DND-41 (cell line): Measurements from ENCODE around the gene LDHA.
"Not testable (repeated sequence)": the region's sequence is repeated elsewhere in the genome, so short reads cannot be mapped to it uniquely, and the experiment has no call there.

Experiments used
- ATAC-seq: fragments of 200-7000 bp; cut with Tn5 transposase; 3 replicates; pipeline ENCODE4 v1.9.1; 2021; ENCODE audit warnings: low read depth; ENCODE audit not compliant: insufficient read depth
- DNase-seq: peaks from one replicate; pipeline ENCODE4 v3.0.0-alpha.2; 2020
- H2AFZ ChIP-seq: 2 replicates; pipeline ENCODE4 v1.6.0; 2012; ENCODE audit warnings: low read depth, low read length
- H3K27ac ChIP-seq: 2 replicates; pipeline ENCODE4 v1.5.1; 2012; ENCODE audit warnings: low read length, inconsistent platforms
- H3K27me3 ChIP-seq: fragments of 200-600 bp; sonication (generic); 2 replicates; pipeline ENCODE4 v1.6.0; 2012; ENCODE audit warnings: low read length, mild to moderate bottlenecking, inconsistent platforms; ENCODE audit not compliant: insufficient read depth, poor library complexity
- H3K36me3 ChIP-seq: 2 replicates; pipeline ENCODE4 v1.5.1; 2012; ENCODE audit warnings: low read length, inconsistent platforms; ENCODE audit not compliant: insufficient read depth
- H3K4me1 ChIP-seq: 2 replicates; pipeline ENCODE4 v1.5.1; 2012; ENCODE audit warnings: mild to moderate bottlenecking, low read length; ENCODE audit not compliant: insufficient read depth
- H3K4me2 ChIP-seq: 2 replicates; pipeline ENCODE4 v1.6.0; 2012; ENCODE audit warnings: mild to moderate bottlenecking, moderate library complexity, low read length, inconsistent platforms; ENCODE audit not compliant: insufficient read depth
- H3K4me3 ChIP-seq, 2 experiments: fragments of 200-600 bp in 1 of 2; shearing (Covaris generic) in 1 of 2; 2 replicates each; pipeline ENCODE4 v1.5.1; 2012 to 2016; ENCODE audit warnings: inconsistent platforms in 2 of 2, low read length in 2 of 2, mild to moderate bottlenecking in 2 of 2, low read depth in 1 of 2, moderate library complexity in 1 of 2
- H3K79me2 ChIP-seq: 2 replicates; pipeline ENCODE4 v1.6.0; 2012; ENCODE audit warnings: low read length, inconsistent platforms; ENCODE audit not compliant: insufficient read depth
- H3K9ac ChIP-seq: 2 replicates; pipeline ENCODE4 v1.6.0; 2012; ENCODE audit warnings: low read depth, mild to moderate bottlenecking, inconsistent platforms, low read length, moderate library complexity
- H3K9me3 ChIP-seq: 2 replicates; pipeline ENCODE4 v1.5.1; 2012; ENCODE audit warnings: low read length, moderate library complexity, mild to moderate bottlenecking, inconsistent platforms; ENCODE audit not compliant: insufficient read depth, severe bottlenecking
- H4K20me1 ChIP-seq: 2 replicates; pipeline ENCODE4 v1.6.0; 2012; ENCODE audit warnings: low read length; ENCODE audit not compliant: insufficient read depth
- CTCF ChIP-seq: IDR thresholded peaks from 2 replicates; pipeline ENCODE4 v1.5.1; 2012; ENCODE audit warnings: borderline replicate concordance, low read length, moderate library complexity, mild to moderate bottlenecking; ENCODE audit not compliant: poor library complexity, severe bottlenecking; ENCODE audit errors: extremely low read depth
- EZH2 ChIP-seq: IDR thresholded peaks from 3 replicates; pipeline ENCODE4 v1.6.1; 2012; ENCODE audit warnings: borderline replicate concordance, low read depth, mild to moderate bottlenecking, moderate library complexity, low read length, inconsistent platforms; ENCODE audit not compliant: severe bottlenecking

Gene LDHA

DNA sequence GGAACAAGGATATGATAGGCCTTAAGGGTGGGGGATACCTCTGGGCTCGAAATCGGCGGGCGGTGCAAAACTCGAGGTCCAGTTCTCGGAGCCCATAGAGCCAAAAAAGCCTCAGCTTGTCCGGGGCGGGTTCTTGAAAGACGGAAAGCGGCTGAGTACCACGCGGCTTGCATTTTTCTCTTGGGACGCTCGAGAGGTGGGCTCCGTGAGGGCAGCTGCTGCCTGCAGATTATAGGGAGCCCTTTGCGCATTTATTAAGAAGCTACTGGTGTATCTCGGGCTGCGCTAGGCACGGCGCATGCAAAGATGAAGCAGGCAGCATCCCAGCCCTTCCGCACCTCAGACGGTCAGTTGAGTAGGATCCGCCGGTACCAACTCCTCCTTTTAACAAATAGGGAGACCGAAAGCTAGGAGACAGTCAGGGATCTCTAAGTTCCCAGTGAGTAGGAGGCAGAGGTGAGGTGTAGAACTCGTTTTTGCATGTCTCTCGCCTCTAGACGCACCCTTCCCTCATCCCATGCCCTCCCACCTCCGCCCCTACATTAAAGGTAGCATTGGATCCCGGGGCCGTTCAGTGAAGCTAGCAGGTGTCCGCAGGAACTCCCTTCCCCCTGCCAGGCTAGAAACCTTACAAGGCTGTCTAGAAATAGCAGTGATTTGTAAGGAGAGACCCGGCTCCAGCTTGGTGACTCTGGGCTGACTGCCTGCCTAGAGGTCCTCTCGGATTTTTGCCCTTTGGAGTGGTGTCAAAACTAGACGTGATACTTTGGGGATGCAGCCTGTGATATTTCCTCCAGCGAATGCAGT, 768 bp downstream of the LDHA start:
- Histone ChIP-seq H3K36me3 (peaks cover 57% of the 10 kb centered on the region), H3K27me3 (no peaks in the 10 kb centered on the region), H3K9me3 (no peaks in the 10 kb centered on the region), H4K20me1 (peaks cover 56% of the 10 kb centered on the region), H3K4me2 (peak overlapping the region; percentile 79), H2AFZ (peak overlapping the region; percentile 68; the same call in 1 of the 2 replicates), H3K79me2 (peaks cover 64% of the 10 kb centered on the region), H3K27ac (peak overlapping the region; percentile 94), H3K4me3 (peak overlapping the region; percentile 72 to 94), H3K9ac (peak overlapping the region; percentile 96), H3K4me1 (peaks cover 53% of the 10 kb centered on the region)
- TF ChIP-seq CTCF (no peak), EZH2 (no peak)
- peak; percentile 43 for DNase-seq
- no peak for ATAC-seq

- Histone ChIP-seq H3K9me3 (no peaks in the 10 kb centered on the region), H3K27ac (peak overlapping the region; percentile 94), H3K4me1 (peaks cover 58% of the 10 kb centered on the region), H2AFZ (no peak overlapping the region; the same call in 1 of the 2 replicates), H3K9ac (peak overlapping the region; percentile 96), H4K20me1 (peaks cover 62% of the 10 kb centered on the region), H3K27me3 (no peaks in the 10 kb centered on the region), H3K79me2 (peaks cover 71% of the 10 kb centered on the region), H3K4me3 (peak overlapping the region; percentile 72 to 94), H3K36me3 (peaks cover 64% of the 10 kb centered on the region), H3K4me2 (peak overlapping the region; percentile 79)
- peak; percentile 76 for ATAC-seq
- DNase-seq: peak; percentile 98
- no peak for TF ChIP-seq CTCF
- TF ChIP-seq EZH2: no peak
Observed at GRCh38 chr11:18395735-18396504, 1.6 kb downstream of the LDHA start.

- Histone ChIP-seq H3K4me3 (peak overlapping the region in 1 of 2 experiments; percentile 72; a peak in 2 of 4 replicates), H4K20me1 (peaks cover 73% of the 10 kb centered on the region), H3K4me2 (peak overlapping the region; percentile 79), H3K9ac (no peak overlapping the region; the same call in 1 of the 2 replicates), H3K4me1 (peaks cover 60% of the 10 kb centered on the region), H3K27ac (no peak overlapping the region), H3K9me3 (no peaks in the 10 kb centered on the region), H3K36me3 (peaks cover 82% of the 10 kb centered on the region), H3K79me2 (peaks cover 85% of the 10 kb centered on the region), H2AFZ (no peak overlapping the region), H3K27me3 (no peaks in the 10 kb centered on the region)
- DNase-seq (no peak), ATAC-seq (no peak)
- TF ChIP-seq EZH2 (no peak), CTCF (no peak)
Observed at GRCh38 chr11:18397921-18398320, 3.6 kb downstream of the LDHA start.

- H3K4me3 ChIP-seq, H3K9ac ChIP-seq, H3K27ac ChIP-seq, ATAC-seq, H3K9me3 ChIP-seq, H3K27me3 ChIP-seq, H2AFZ ChIP-seq, H3K4me2 ChIP-seq, DNase-seq: not testable (repeated sequence)
- H4K20me1 ChIP-seq: peaks cover 72% of the 10 kb centered on the region
- H3K4me1 ChIP-seq: peaks cover 47% of the 10 kb centered on the region
- H3K79me2 ChIP-seq: peaks cover 67% of the 10 kb centered on the region
- H3K36me3 ChIP-seq: peaks cover 97% of the 10 kb centered on the region
Observed at GRCh38 chr11:18401077-18401476, 6.7 kb downstream of the LDHA start.
